HEK293T (cell line): Measurements from ENCODE around the gene GARIN3.

Experiments
- ARNT ChIP-seq: fragments of 450-650 bp; IDR thresholded peaks from 2 replicates; pipeline ENCODE4 v1.6.1; 2017; ENCODE audit warnings: mild to moderate bottlenecking
- BHLHE40 ChIP-seq: fragments of 450-650 bp; IDR thresholded peaks from 2 replicates; pipeline ENCODE4 v1.6.1; 2016; ENCODE audit warnings: mild to moderate bottlenecking, moderate library complexity, borderline replicate concordance
- ELF4 ChIP-seq: fragments of 450-650 bp; IDR thresholded peaks from 2 replicates; pipeline ENCODE4 v1.6.1; 2017; ENCODE audit warnings: antibody characterized with exemption
- FOXA1 ChIP-seq: fragments of 450-650 bp; IDR thresholded peaks from 2 replicates; pipeline ENCODE4 v1.6.1; 2016; ENCODE audit warnings: mild to moderate bottlenecking
- FOXK2 ChIP-seq: fragments of 450-650 bp; IDR thresholded peaks from 2 replicates; pipeline ENCODE4 v1.6.1; 2016; ENCODE audit warnings: mild to moderate bottlenecking
- FOXM1 ChIP-seq: fragments of 450-650 bp; IDR thresholded peaks from 2 replicates; pipeline ENCODE4 v1.6.1; 2017; ENCODE audit warnings: mild to moderate bottlenecking, borderline replicate concordance
- HDGF ChIP-seq: fragments of 450-650 bp; IDR thresholded peaks from 2 replicates; pipeline ENCODE4 v1.6.1; 2017; ENCODE audit warnings: antibody characterized with exemption, borderline replicate concordance
- L3MBTL2 ChIP-seq: fragments of 450-650 bp; conservative IDR thresholded peaks from 2 replicates; pipeline ENCODE4 v1.6.1; 2016; ENCODE audit warnings: mild to moderate bottlenecking
- NFRKB ChIP-seq: fragments of 450-650 bp; IDR thresholded peaks from 2 replicates; pipeline ENCODE4 v1.6.1; 2016; ENCODE audit warnings: mild to moderate bottlenecking, moderate library complexity
- SP1 ChIP-seq: fragments of 450-650 bp; IDR thresholded peaks from 2 replicates; pipeline ENCODE4 v1.6.1; 2017
- SUZ12 ChIP-seq: fragments of 450-650 bp; IDR thresholded peaks from 2 replicates; pipeline ENCODE4 v1.6.1; 2016; ENCODE audit warnings: mild to moderate bottlenecking
- TARDBP ChIP-seq: fragments of 450-650 bp; IDR thresholded peaks from 2 replicates; pipeline ENCODE4 v1.6.1; 2016
- ZNF384 ChIP-seq: fragments of 450-650 bp; IDR thresholded peaks from 2 replicates; pipeline ENCODE4 v1.6.1; 2016
- TF ChIP-seq, protein P1 (sequence below): fragments of 450-650 bp; IDR thresholded peaks from 2 replicates; pipeline ENCODE4 v1.6.1; 2016

DNA sequence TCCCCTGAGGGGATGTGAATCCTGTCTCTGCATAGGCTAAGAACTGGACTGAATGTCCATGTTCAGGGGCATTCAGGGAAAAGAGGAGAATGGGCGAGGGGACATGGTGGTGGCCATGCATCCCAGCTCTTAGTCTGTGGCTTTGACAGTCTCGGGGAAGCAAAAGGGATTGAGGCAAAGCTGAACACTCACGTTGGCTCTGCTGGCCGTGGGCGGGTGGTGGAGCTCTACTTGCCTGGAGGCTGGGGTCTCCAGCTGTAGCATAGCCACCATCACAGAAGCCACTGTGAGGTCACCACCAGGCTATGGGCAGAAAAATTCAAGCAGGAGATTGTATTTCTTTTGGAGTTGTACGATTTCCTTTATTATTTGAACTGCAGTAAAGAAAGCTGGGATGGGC, 4.1 kb downstream of the GARIN3 start:
- TF ChIP-seq TARDBP = no peak
- TF ChIP-seq, protein P1, sequence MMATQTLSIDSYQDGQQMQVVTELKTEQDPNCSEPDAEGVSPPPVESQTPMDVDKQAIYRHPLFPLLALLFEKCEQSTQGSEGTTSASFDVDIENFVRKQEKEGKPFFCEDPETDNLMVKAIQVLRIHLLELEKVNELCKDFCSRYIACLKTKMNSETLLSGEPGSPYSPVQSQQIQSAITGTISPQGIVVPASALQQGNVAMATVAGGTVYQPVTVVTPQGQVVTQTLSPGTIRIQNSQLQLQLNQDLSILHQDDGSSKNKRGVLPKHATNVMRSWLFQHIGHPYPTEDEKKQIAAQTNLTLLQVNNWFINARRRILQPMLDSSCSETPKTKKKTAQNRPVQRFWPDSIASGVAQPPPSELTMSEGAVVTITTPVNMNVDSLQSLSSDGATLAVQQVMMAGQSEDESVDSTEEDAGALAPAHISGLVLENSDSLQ = no peak
- no peak for TF ChIP-seq BHLHE40
- TF ChIP-seq ELF4 = no peak
- no peak for TF ChIP-seq HDGF
- no peak for TF ChIP-seq FOXM1
- no peak for TF ChIP-seq FOXA1
- TF ChIP-seq ZNF384 = no peak
- no peak for TF ChIP-seq L3MBTL2
- TF ChIP-seq SUZ12 = no peak
- TF ChIP-seq SP1 = no peak
- no peak for TF ChIP-seq NFRKB
- no peak for TF ChIP-seq ARNT
- TF ChIP-seq FOXK2 = no peak
